ENCODE data around the gene SAT2.

SAT2 gene

GRCh38 chr17:7588553-7589203 is 38.9 kb downstream of the SAT2 start:
- Histone ChIP-seq H3K27ac (ENCODE audit: low read depth, low read length) (no peak overlapping the region), H2BK5ac (ENCODE audit: low read depth, low read length, poor library complexity) (peak overlapping the region; percentile 38), H3K36me3 (ENCODE audit: control insufficient read depth in 1 of 2, insufficient read depth in 2 of 2, low read length in 2 of 2) (peaks cover 47 to 54% of the 10 kb centered on the region in 2 experiments), H4K8ac (ENCODE audit: low read depth, low read length) (peak overlapping the region; percentile 54), H2BK120ac (ENCODE audit: insufficient read depth, low read length, poor library complexity) (no peak overlapping the region), H2BK12ac (ENCODE audit: low read length) (peak overlapping the region; percentile 61), H3K4me2 (ENCODE audit: low read length) (peak overlapping the region; percentile 85), H3K4ac (ENCODE audit: low read depth, low read length) (peak overlapping the region; percentile 9), H3K27me3 (ENCODE audit: insufficient read depth, low read length) (no peaks in the 10 kb centered on the region), H4K91ac (ENCODE audit: low read depth, low read length) (peak overlapping the region; percentile 65), H3K14ac (ENCODE audit: low read length) (peak overlapping the region; percentile 38), H3K18ac (ENCODE audit: low read length) (peak overlapping the region; percentile 77), H3K4me1 (ENCODE audit: control insufficient read depth in 1 of 2, insufficient read depth in 2 of 2, low read length in 2 of 2) (peaks cover 35 to 36% of the 10 kb centered on the region in 2 experiments), H3K9me3 (ENCODE audit: insufficient read depth, low read depth, low read length) (peaks cover 4% of the 10 kb centered on the region), H4K12ac (ENCODE audit: low read depth, low read length) (peak overlapping the region; percentile 27), H3K9ac (ENCODE audit: low read length) (peak overlapping the region; percentile 11), H3K4me3 (ENCODE audit: low read depth, low read length) (peak overlapping the region; percentile 38), H3K79me1 (ENCODE audit: low read length) (peaks cover 15% of the 10 kb centered on the region), H2AK5ac (ENCODE audit: low read length) (peak overlapping the region; percentile 32), H2AFZ (ENCODE audit: insufficient read depth, low read length, poor library complexity) (peak overlapping the region; percentile 50), H3K23ac (ENCODE audit: low read length) (no peak overlapping the region), H3K79me2 (ENCODE audit: control insufficient read depth, insufficient read depth, low read length, poor library complexity) (peaks cover 8% of the 10 kb centered on the region)
- no peak for DNase-seq
- no CpG with 5 or more reads among the region's 30 CpGs for WGBS (ENCODE audit: extremely low coverage, insufficient coverage, insufficient read length)

- no peak overlapping the region for H3K14ac ChIP-seq (ENCODE audit: low read length)
- WGBS (ENCODE audit: extremely low coverage, insufficient coverage, insufficient read length) = no CpG with 5 or more reads among the region's 12 CpGs
Observed at GRCh38 chr17:7587420-7588151, 40.0 kb downstream of the SAT2 start.

GRCh38 chr17:7586673-7587419 is 40.8 kb downstream of the SAT2 start:
- no CpG with 5 or more reads among the region's 9 CpGs for WGBS (ENCODE audit: extremely low coverage, insufficient coverage, insufficient read length)
- H3K23ac ChIP-seq (ENCODE audit: low read length) = no peak overlapping the region
- no peak overlapping the region for H2BK5ac ChIP-seq (ENCODE audit: low read depth, low read length, poor library complexity)
- H3K36me3 ChIP-seq (ENCODE audit: control insufficient read depth in 1 of 2, insufficient read depth in 2 of 2, low read length in 2 of 2) = peaks cover 32 to 36% of the 10 kb centered on the region in 2 experiments
- H2AFZ ChIP-seq (ENCODE audit: insufficient read depth, low read length, poor library complexity) = no peak overlapping the region
- no peak overlapping the region for H3K14ac ChIP-seq (ENCODE audit: low read length)
- H3K79me2 ChIP-seq (ENCODE audit: control insufficient read depth, insufficient read depth, low read length, poor library complexity) = peaks cover 12% of the 10 kb centered on the region
- no peak overlapping the region for H4K91ac ChIP-seq (ENCODE audit: low read depth, low read length)
- peaks cover 3% of the 10 kb centered on the region for H3K9me3 ChIP-seq (ENCODE audit: insufficient read depth, low read depth, low read length)
- no peak overlapping the region for H3K4ac ChIP-seq (ENCODE audit: low read depth, low read length)
- H2AK5ac ChIP-seq (ENCODE audit: low read length) = no peak overlapping the region
- H2BK120ac ChIP-seq (ENCODE audit: insufficient read depth, low read length, poor library complexity) = no peak overlapping the region
- no peak overlapping the region for H2BK12ac ChIP-seq (ENCODE audit: low read length)
- H3K9ac ChIP-seq (ENCODE audit: low read length) = no peak overlapping the region
- peaks cover 41 to 43% of the 10 kb centered on the region in 2 experiments for H3K4me1 ChIP-seq (ENCODE audit: control insufficient read depth in 1 of 2, insufficient read depth in 2 of 2, low read length in 2 of 2)
- H4K12ac ChIP-seq (ENCODE audit: low read depth, low read length) = no peak overlapping the region
- H3K4me2 ChIP-seq (ENCODE audit: low read length) = no peak overlapping the region
- H3K4me3 ChIP-seq (ENCODE audit: low read depth, low read length) = no peak overlapping the region
- H3K79me1 ChIP-seq (ENCODE audit: low read length) = peaks cover 23% of the 10 kb centered on the region
- no peaks in the 10 kb centered on the region for H3K27me3 ChIP-seq (ENCODE audit: insufficient read depth, low read length)
- DNase-seq = peak in 1 of 2 donors; percentile 52
- no peak overlapping the region for H3K18ac ChIP-seq (ENCODE audit: low read length)
- H3K27ac ChIP-seq (ENCODE audit: low read depth, low read length) = no peak overlapping the region
- H4K8ac ChIP-seq (ENCODE audit: low read depth, low read length) = no peak overlapping the region

More at GRCh38 chr17:7587420-7588151, 40.0 kb downstream of the SAT2 start:
- H3K18ac ChIP-seq (ENCODE audit: low read length) = no peak overlapping the region
- H2BK5ac ChIP-seq (ENCODE audit: low read depth, low read length, poor library complexity) = no peak overlapping the region
- no peak overlapping the region for H2AK5ac ChIP-seq (ENCODE audit: low read length)
- no peak overlapping the region for H4K12ac ChIP-seq (ENCODE audit: low read depth, low read length)
- H3K27me3 ChIP-seq (ENCODE audit: insufficient read depth, low read length) = no peaks in the 10 kb centered on the region
- no peak overlapping the region for H2BK12ac ChIP-seq (ENCODE audit: low read length)
- H3K4me2 ChIP-seq (ENCODE audit: low read length) = peak overlapping the region; percentile 31
- no peak overlapping the region for H3K23ac ChIP-seq (ENCODE audit: low read length)
- peaks cover 38 to 43% of the 10 kb centered on the region in 2 experiments for H3K36me3 ChIP-seq (ENCODE audit: control insufficient read depth in 1 of 2, insufficient read depth in 2 of 2, low read length in 2 of 2)
- peaks cover 23% of the 10 kb centered on the region for H3K79me1 ChIP-seq (ENCODE audit: low read length)
- H4K91ac ChIP-seq (ENCODE audit: low read depth, low read length) = no peak overlapping the region
- H3K79me2 ChIP-seq (ENCODE audit: control insufficient read depth, insufficient read depth, low read length, poor library complexity) = peaks cover 12% of the 10 kb centered on the region
- H3K4me1 ChIP-seq (ENCODE audit: control insufficient read depth in 1 of 2, insufficient read depth in 2 of 2, low read length in 2 of 2) = peaks cover 41 to 43% of the 10 kb centered on the region in 2 experiments
- H3K27ac ChIP-seq (ENCODE audit: low read depth, low read length) = peak overlapping the region; percentile 10
- DNase-seq = no peak
- no peak overlapping the region for H3K4ac ChIP-seq (ENCODE audit: low read depth, low read length)
- H2BK120ac ChIP-seq (ENCODE audit: insufficient read depth, low read length, poor library complexity) = no peak overlapping the region
- H4K8ac ChIP-seq (ENCODE audit: low read depth, low read length) = no peak overlapping the region
- peaks cover 3% of the 10 kb centered on the region for H3K9me3 ChIP-seq (ENCODE audit: insufficient read depth, low read depth, low read length)
- H2AFZ ChIP-seq (ENCODE audit: insufficient read depth, low read length, poor library complexity) = no peak overlapping the region
- H3K4me3 ChIP-seq (ENCODE audit: low read depth, low read length) = no peak overlapping the region
- H3K9ac ChIP-seq (ENCODE audit: low read length) = no peak overlapping the region

All from trophoblast cell (in vitro differentiated cells and primary cell).